ENCODE results near the gene NMB. TPM values are rescaled to one million over a fixed set of nuclear protein-coding genes. Genes with fewer than 3 reads are reported as not detected.

Gene NMB
- total and polyA plus RNA-seq, 2 of the 13 experiments (the other 11 are each of a cell fraction or from before 2014, with no cell fraction given), result 10.4 to 25.4 TPM

DNA sequence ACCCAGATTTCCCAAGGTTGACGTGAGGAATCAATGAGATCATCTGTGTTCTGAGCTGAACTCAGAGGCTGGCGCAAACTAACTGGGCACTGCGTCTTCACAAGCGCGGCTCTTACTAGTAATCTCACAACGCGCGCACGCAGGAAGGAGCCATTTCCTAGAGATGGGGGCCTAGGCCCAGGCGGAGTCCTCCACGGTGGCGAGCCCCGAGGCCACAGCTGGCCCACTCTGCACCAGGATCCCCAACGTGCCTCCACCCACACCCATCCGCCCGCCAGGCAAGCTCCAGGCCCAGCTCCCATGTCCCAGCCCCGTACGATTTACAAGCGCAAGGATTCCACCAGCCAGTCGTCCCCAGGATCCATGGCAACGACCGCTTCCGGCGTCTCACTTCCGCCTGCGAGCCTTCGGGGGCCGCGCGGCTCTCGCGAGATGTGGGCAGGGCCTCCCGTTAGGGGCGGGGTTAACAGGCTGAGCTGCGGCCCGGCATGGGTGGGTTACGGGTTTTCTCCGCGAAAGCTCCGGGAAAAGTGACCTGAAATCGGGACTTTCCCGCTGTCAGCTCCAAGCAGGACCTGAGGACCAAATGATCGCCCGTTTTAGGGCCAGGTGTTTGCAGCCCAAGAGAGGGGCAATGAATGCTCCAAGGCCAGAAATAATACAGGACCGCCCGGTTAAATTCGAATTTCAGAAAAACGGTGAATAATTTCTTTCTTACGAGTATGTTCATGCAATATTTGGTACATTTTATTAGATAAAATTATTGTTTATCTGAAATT lies 3.9 kb downstream of the NMB start, which contains the start of gene WDR73 (continued):
- TF ChIP-seq, protein P1, sequence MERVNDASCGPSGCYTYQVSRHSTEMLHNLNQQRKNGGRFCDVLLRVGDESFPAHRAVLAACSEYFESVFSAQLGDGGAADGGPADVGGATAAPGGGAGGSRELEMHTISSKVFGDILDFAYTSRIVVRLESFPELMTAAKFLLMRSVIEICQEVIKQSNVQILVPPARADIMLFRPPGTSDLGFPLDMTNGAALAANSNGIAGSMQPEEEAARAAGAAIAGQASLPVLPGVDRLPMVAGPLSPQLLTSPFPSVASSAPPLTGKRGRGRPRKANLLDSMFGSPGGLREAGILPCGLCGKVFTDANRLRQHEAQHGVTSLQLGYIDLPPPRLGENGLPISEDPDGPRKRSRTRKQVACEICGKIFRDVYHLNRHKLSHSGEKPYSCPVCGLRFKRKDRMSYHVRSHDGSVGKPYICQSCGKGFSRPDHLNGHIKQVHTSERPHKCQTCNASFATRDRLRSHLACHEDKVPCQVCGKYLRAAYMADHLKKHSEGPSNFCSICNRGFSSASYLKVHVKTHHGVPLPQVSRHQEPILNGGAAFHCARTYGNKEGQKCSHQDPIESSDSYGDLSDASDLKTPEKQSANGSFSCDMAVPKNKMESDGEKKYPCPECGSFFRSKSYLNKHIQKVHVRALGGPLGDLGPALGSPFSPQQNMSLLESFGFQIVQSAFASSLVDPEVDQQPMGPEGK (CRISPR knock-in tag; IDR thresholded peaks at IDR 0.05), result peak; percentile 62; the same call in 1 of the 2 replicates
- TF ChIP-seq, protein P2, sequence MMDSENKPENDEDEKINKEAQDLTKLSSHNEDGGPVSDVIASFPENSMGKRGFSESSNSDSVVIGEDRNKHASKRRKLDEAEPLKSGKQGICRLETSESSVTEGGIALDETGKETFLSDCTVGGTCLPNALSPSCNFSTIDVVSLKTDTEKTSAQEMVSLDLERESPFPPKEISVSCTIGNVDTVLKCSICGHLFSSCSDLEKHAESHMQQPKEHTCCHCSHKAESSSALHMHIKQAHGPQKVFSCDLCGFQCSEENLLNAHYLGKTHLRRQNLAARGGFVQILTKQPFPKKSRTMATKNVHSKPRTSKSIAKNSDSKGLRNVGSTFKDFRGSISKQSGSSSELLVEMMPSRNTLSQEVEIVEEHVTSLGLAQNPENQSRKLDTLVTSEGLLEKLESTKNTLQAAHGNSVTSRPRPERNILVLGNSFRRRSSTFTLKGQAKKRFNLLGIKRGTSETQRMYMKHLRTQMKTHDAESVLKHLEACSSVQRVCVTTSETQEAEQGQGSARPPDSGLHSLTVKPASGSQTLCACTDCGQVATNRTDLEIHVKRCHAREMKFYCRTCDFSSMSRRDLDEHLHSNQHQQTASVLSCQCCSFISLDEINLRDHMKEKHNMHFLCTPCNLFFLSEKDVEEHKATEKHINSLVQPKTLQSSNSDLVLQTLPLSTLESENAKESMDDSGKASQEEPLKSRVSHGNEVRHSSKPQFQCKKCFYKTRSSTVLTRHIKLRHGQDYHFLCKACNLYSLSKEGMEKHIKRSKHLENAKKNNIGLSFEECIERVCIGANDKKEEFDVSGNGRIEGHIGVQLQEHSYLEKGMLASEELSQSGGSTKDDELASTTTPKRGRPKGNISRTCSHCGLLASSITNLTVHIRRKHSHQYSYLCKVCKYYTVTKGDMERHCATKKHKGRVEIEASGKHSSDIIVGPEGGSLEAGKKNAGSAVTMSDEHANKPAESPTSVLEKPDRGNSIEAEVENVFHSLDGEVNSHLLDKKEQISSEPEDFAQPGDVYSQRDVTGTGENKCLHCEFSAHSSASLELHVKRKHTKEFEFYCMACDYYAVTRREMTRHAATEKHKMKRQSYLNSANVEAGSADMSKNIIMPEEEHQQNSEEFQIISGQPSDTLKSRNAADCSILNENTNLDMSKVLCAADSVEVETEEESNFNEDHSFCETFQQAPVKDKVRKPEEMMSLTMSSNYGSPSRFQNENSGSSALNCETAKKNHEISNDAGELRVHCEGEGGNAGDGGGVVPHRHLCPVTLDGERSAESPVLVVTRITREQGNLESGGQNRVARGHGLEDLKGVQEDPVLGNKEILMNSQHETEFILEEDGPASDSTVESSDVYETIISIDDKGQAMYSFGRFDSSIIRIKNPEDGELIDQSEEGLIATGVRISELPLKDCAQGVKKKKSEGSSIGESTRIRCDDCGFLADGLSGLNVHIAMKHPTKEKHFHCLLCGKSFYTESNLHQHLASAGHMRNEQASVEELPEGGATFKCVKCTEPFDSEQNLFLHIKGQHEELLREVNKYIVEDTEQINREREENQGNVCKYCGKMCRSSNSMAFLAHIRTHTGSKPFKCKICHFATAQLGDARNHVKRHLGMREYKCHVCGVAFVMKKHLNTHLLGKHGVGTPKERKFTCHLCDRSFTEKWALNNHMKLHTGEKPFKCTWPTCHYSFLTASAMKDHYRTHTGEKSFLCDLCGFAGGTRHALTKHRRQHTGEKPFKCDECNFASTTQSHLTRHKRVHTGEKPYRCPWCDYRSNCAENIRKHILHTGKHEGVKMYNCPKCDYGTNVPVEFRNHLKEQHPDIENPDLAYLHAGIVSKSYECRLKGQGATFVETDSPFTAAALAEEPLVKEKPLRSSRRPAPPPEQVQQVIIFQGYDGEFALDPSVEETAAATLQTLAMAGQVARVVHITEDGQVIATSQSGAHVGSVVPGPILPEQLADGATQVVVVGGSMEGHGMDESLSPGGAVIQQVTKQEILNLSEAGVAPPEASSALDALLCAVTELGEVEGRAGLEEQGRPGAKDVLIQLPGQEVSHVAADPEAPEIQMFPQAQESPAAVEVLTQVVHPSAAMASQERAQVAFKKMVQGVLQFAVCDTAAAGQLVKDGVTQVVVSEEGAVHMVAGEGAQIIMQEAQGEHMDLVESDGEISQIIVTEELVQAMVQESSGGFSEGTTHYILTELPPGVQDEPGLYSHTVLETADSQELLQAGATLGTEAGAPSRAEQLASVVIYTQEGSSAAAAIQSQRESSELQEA (CRISPR knock-in tag; IDR thresholded peaks at IDR 0.05; ENCODE audit: not compliant biosample characterization), result peak; percentile 23
- TF ChIP-seq KDM2A (CRISPR knock-in tag; IDR thresholded peaks at IDR 0.05; ENCODE audit: borderline replicate concordance, low read depth) (peak; percentile 93), ETV5 (CRISPR knock-in tag; IDR thresholded peaks at IDR 0.05; ENCODE audit: borderline replicate concordance) (peak; percentile 80), ZNF33B (CRISPR knock-in tag; IDR thresholded peaks at IDR 0.05) (peak; percentile 86), TEAD3 (CRISPR knock-in tag; optimal IDR thresholded peaks at IDR 0.05; ENCODE audit: borderline replicate concordance) (peak; percentile 62), ZSCAN25 (CRISPR knock-in tag; IDR thresholded peaks at IDR 0.05) (peak; percentile 51; the same call in 1 of the 2 replicates), RXRB (CRISPR knock-in tag; IDR thresholded peaks at IDR 0.05; ENCODE audit: borderline replicate concordance) (peak; percentile 22; the same call in 1 of the 2 replicates), EZH2 (conservative IDR thresholded peaks at IDR 0.05; ENCODE audit: low read depth, low read length) (no peak)
- TF ChIP-seq, protein P3, sequence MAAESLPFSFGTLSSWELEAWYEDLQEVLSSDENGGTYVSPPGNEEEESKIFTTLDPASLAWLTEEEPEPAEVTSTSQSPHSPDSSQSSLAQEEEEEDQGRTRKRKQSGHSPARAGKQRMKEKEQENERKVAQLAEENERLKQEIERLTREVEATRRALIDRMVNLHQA (CRISPR knock-in tag; IDR thresholded peaks at IDR 0.05), result no peak
- TF ChIP-seq, protein P4, sequence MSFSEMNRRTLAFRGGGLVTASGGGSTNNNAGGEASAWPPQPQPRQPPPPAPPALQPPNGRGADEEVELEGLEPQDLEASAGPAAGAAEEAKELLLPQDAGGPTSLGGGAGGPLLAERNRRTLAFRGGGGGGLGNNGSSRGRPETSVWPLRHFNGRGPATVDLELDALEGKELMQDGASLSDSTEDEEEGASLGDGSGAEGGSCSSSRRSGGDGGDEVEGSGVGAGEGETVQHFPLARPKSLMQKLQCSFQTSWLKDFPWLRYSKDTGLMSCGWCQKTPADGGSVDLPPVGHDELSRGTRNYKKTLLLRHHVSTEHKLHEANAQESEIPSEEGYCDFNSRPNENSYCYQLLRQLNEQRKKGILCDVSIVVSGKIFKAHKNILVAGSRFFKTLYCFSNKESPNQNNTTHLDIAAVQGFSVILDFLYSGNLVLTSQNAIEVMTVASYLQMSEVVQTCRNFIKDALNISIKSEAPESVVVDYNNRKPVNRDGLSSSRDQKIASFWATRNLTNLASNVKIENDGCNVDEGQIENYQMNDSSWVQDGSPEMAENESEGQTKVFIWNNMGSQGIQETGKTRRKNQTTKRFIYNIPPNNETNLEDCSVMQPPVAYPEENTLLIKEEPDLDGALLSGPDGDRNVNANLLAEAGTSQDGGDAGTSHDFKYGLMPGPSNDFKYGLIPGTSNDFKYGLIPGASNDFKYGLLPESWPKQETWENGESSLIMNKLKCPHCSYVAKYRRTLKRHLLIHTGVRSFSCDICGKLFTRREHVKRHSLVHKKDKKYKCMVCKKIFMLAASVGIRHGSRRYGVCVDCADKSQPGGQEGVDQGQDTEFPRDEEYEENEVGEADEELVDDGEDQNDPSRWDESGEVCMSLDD (CRISPR knock-in tag; IDR thresholded peaks at IDR 0.05; ENCODE audit: borderline replicate concordance), result peak; percentile 42; the same call in 1 of the 2 replicates
- TF ChIP-seq, protein P5, sequence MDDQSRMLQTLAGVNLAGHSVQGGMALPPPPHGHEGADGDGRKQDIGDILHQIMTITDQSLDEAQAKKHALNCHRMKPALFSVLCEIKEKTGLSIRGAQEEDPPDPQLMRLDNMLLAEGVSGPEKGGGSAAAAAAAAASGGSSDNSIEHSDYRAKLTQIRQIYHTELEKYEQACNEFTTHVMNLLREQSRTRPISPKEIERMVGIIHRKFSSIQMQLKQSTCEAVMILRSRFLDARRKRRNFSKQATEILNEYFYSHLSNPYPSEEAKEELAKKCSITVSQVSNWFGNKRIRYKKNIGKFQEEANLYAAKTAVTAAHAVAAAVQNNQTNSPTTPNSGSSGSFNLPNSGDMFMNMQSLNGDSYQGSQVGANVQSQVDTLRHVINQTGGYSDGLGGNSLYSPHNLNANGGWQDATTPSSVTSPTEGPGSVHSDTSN (CRISPR knock-in tag; IDR thresholded peaks at IDR 0.05; ENCODE audit: borderline replicate concordance), result no peak
